Neural progenitor cell (in vitro differentiated cells): ENCODE results near the gene UMAD1. TPM values are rescaled to one million over a fixed set of nuclear protein-coding genes. Genes with fewer than 3 reads are reported as not detected.

Experiments used
- DNase-seq: peaks from one replicate; pipeline ENCODE4 v3.0.0-alpha.2; 2016; ENCODE audit warnings: low spot score
- H2AFZ ChIP-seq: fragments of 200-600 bp; sonication (generic); replicated peaks from 2 replicates; pipeline ENCODE4 v1.6.1; 2016; ENCODE audit warnings: antibody characterized with exemption
- H3F3A ChIP-seq: fragments of 200-600 bp; sonication (generic); 2 replicates; pipeline ENCODE4 v1.6.1; 2016; ENCODE audit warnings: antibody characterized with exemption, low read depth
- H3K27ac ChIP-seq: fragments of 200-600 bp; sonication (generic); 2 replicates; pipeline ENCODE4 v1.5.1; 2016; ENCODE audit warnings: mild to moderate bottlenecking
- H3K27me3 ChIP-seq: fragments of 200-600 bp; sonication (generic); 2 replicates; pipeline ENCODE4 v1.6.1; 2016; ENCODE audit warnings: mild to moderate bottlenecking, moderate library complexity
- H3K36me3 ChIP-seq: fragments of 200-600 bp; sonication (generic); 2 replicates; pipeline ENCODE4 v1.5.1; 2016
- H3K4me1 ChIP-seq: fragments of 200-600 bp; sonication (generic); 2 replicates; pipeline ENCODE4 v1.6.1; 2016; ENCODE audit warnings: mixed run types
- H3K4me2 ChIP-seq: fragments of 200-600 bp; sonication (generic); 2 replicates; pipeline ENCODE4 v1.6.1; 2016
- H3K4me3 ChIP-seq: fragments of 200-600 bp; sonication (generic); 2 replicates; pipeline ENCODE4 v1.5.1; 2016
- H3K79me2 ChIP-seq: fragments of 200-600 bp; sonication (generic); 2 replicates; pipeline ENCODE4 v1.6.1; 2016; ENCODE audit warnings: low read depth
- H3K9ac ChIP-seq: fragments of 200-600 bp; sonication (generic); 2 replicates; pipeline ENCODE4 v1.6.1; 2016
- H3K9me3 ChIP-seq: fragments of 200-600 bp; sonication (generic); 2 replicates; pipeline ENCODE4 v1.5.1; 2016; ENCODE audit warnings: low read depth
- H4K20me1 ChIP-seq: fragments of 200-600 bp; sonication (generic); 2 replicates; pipeline ENCODE4 v1.6.1; 2016; ENCODE audit warnings: low read depth
- H3K27ac Mint-ChIP-seq: 3 replicates; pipeline ENCODE4 v1.8.0; 2021; ENCODE audit warnings: mixed read lengths
- H3K27me3 Mint-ChIP-seq: 2 replicates; pipeline ENCODE4 v1.8.0; 2022; ENCODE audit warnings: low read depth, mild to moderate bottlenecking, inconsistent platforms, moderate library complexity, mixed read lengths; ENCODE audit not compliant: insufficient read depth
- H3K36me3 Mint-ChIP-seq: 3 replicates; pipeline ENCODE4 v1.8.0; 2021; ENCODE audit warnings: mixed read lengths
- H3K4me1 Mint-ChIP-seq: 3 replicates; pipeline ENCODE4 v1.8.0; 2021; ENCODE audit warnings: mixed read lengths
- H3K4me3 Mint-ChIP-seq: 3 replicates; pipeline ENCODE4 v1.8.0; 2021; ENCODE audit warnings: mild to moderate bottlenecking, moderate library complexity, mixed read lengths
- H3K9me3 Mint-ChIP-seq: 3 replicates; pipeline ENCODE4 v1.8.0; 2020; ENCODE audit warnings: mixed read lengths
- EZH2 ChIP-seq: fragments of 200-600 bp; sonication (generic); IDR thresholded peaks from 2 replicates; pipeline ENCODE4 v1.6.1; 2017; ENCODE audit warnings: antibody characterized with exemption, mild to moderate bottlenecking, moderate library complexity
- EZH2phosphoT487 ChIP-seq: fragments of 200-600 bp; sonication (generic); IDR thresholded peaks from 2 replicates; pipeline ENCODE4 v1.6.1; 2017; ENCODE audit warnings: antibody characterized with exemption
- total RNA-seq: library from RNA; depleted of rRNA; stranded (reverse); fragments of >200 nt; gene quantifications from 2 replicates; pipeline ENCODE4 v1.2.3, GENCODE V29; 2015; ENCODE audit warnings: low replicate concordance
- TF ChIP-seq, protein P1 (sequence below): fragments of 200-600 bp; sonication (generic); IDR thresholded peaks from 2 replicates; pipeline ENCODE4 v1.5.1; 2017; ENCODE audit warnings: antibody characterized with exemption, mild to moderate bottlenecking

The UMAD1 gene
- total RNA-seq, 1 donor from 2014 or later: 23.0 TPM

DNA sequence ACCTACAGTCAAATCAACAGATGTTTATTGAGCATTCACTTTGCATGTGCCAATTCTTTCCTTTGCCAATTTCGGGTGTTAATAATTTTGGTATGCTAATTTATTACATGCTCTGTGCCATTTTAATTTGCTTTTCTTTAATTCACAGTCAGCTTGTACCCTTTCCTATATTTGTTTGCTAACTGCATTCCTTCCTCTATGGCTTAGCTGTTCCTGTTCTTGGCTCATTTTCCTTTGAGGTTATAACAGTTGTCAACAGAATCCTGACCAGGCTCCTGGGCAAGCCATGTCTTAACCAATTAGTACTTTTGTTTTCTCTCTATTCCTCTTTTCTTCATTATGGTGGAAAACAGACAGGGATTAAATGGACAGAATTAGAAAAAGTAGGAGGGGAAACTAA, 151.5 kb downstream of the UMAD1 start:
- DNase-seq: no peak
- Histone ChIP-seq H3K27ac (no peak overlapping the region), H3K79me2 (no peaks in the 10 kb centered on the region), H3F3A (no peaks in the 10 kb centered on the region), H3K36me3 (no peaks in the 10 kb centered on the region), H2AFZ (no peak overlapping the region), H4K20me1 (no peaks in the 10 kb centered on the region), H3K27me3 (no peaks in the 10 kb centered on the region), H3K4me2 (no peak overlapping the region), H3K9me3 (no peaks in the 10 kb centered on the region), H3K9ac (no peak overlapping the region), H3K4me1 (peaks cover 7% of the 10 kb centered on the region), H3K4me3 (no peak overlapping the region)
- Mint-ChIP-seq H3K4me1 (peaks cover 2% of the 10 kb centered on the region), H3K36me3 (peaks cover 9% of the 10 kb centered on the region), H3K4me3 (no peak overlapping the region), H3K27ac (no peak overlapping the region), H3K27me3 (peaks cover 2% of the 10 kb centered on the region), H3K9me3 (peaks cover 3% of the 10 kb centered on the region)
- TF ChIP-seq, protein P1, sequence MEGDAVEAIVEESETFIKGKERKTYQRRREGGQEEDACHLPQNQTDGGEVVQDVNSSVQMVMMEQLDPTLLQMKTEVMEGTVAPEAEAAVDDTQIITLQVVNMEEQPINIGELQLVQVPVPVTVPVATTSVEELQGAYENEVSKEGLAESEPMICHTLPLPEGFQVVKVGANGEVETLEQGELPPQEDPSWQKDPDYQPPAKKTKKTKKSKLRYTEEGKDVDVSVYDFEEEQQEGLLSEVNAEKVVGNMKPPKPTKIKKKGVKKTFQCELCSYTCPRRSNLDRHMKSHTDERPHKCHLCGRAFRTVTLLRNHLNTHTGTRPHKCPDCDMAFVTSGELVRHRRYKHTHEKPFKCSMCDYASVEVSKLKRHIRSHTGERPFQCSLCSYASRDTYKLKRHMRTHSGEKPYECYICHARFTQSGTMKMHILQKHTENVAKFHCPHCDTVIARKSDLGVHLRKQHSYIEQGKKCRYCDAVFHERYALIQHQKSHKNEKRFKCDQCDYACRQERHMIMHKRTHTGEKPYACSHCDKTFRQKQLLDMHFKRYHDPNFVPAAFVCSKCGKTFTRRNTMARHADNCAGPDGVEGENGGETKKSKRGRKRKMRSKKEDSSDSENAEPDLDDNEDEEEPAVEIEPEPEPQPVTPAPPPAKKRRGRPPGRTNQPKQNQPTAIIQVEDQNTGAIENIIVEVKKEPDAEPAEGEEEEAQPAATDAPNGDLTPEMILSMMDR: no peak
- TF ChIP-seq EZH2 (no peak), EZH2phosphoT487 (no peak)

GRCh38 chr7:7793249-7793648, 152.7 kb downstream of the UMAD1 start:
- no peak overlapping the region for H3K4me3 Mint-ChIP-seq
- Histone ChIP-seq H3K36me3 (no peaks in the 10 kb centered on the region), H3K79me2 (no peaks in the 10 kb centered on the region), H3K9ac (no peak overlapping the region), H3K4me3 (no peak overlapping the region), H2AFZ (no peak overlapping the region), H3K27ac (no peak overlapping the region), H4K20me1 (no peaks in the 10 kb centered on the region), H3F3A (no peaks in the 10 kb centered on the region), H3K27me3 (no peaks in the 10 kb centered on the region), H3K9me3 (no peaks in the 10 kb centered on the region), H3K4me1 (peaks cover 7% of the 10 kb centered on the region), H3K4me2 (no peak overlapping the region)
- peaks cover 3% of the 10 kb centered on the region for H3K9me3 Mint-ChIP-seq
- peaks cover 2% of the 10 kb centered on the region for H3K4me1 Mint-ChIP-seq
- TF ChIP-seq, protein P1: no peak
- no peak for TF ChIP-seq EZH2phosphoT487
- no peak for TF ChIP-seq EZH2
- no peak for DNase-seq
- no peak overlapping the region for H3K27ac Mint-ChIP-seq
- H3K27me3 Mint-ChIP-seq: peaks cover 2% of the 10 kb centered on the region
- peaks cover 9% of the 10 kb centered on the region for H3K36me3 Mint-ChIP-seq

- no peaks in the 10 kb centered on the region for H3K27me3 ChIP-seq
- DNase-seq: no peak
- H2AFZ ChIP-seq: no peak overlapping the region
- H3K4me2 ChIP-seq: no peak overlapping the region
- no peak overlapping the region for H3K9ac ChIP-seq
- peaks cover 2% of the 10 kb centered on the region for H3K4me1 Mint-ChIP-seq
- peaks cover 9% of the 10 kb centered on the region for H3K36me3 Mint-ChIP-seq
- peaks cover 3% of the 10 kb centered on the region for H3K9me3 Mint-ChIP-seq
- TF ChIP-seq, protein P1: no peak
- no peak overlapping the region for H3K27ac Mint-ChIP-seq
- peaks cover 2% of the 10 kb centered on the region for H3K27me3 Mint-ChIP-seq
- H3K9me3 ChIP-seq: no peaks in the 10 kb centered on the region
- H3K4me1 ChIP-seq: peaks cover 7% of the 10 kb centered on the region
- no peaks in the 10 kb centered on the region for H3K79me2 ChIP-seq
- H3K36me3 ChIP-seq: no peaks in the 10 kb centered on the region
- H4K20me1 ChIP-seq: no peaks in the 10 kb centered on the region
- H3K4me3 Mint-ChIP-seq: no peak overlapping the region
- H3K27ac ChIP-seq: no peak overlapping the region
- H3F3A ChIP-seq: no peaks in the 10 kb centered on the region
- H3K4me3 ChIP-seq: no peak overlapping the region
Observed at GRCh38 chr7:7793921-7794320, 153.4 kb downstream of the UMAD1 start.

DNA sequence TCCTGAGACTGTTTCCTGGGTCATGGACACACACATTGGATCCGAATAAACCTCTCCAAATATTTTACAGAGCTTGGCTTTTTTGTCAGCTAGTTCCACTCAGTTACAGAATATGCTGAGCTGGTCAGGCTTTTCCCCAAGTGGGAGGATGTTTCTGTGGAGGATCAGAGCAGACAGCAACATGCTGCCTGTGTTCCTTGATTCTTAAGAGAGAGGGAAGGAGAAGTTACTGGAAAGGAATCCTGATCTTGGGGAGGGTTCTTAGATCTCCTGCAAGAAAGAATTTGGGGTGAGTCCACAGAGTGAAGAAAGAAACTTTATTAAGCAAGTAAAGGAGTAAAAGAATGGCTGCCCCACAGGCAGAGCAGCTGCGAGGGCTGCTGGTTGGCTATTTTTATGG, 154.7 kb downstream of the UMAD1 start:
- TF ChIP-seq, protein P1: no peak
- no peak for TF ChIP-seq EZH2
- TF ChIP-seq EZH2phosphoT487: no peak
- no peaks in the 10 kb centered on the region for H3F3A ChIP-seq

More for the DNA sequence above, 154.7 kb downstream of the UMAD1 start:
- Mint-ChIP-seq H3K9me3 (peaks cover 3% of the 10 kb centered on the region), H3K27me3 (peaks cover 2% of the 10 kb centered on the region), H3K4me1 (no peaks in the 10 kb centered on the region), H3K27ac (no peak overlapping the region), H3K36me3 (peaks cover 9% of the 10 kb centered on the region), H3K4me3 (no peak overlapping the region)
- no peak overlapping the region for H2AFZ ChIP-seq
- no peak overlapping the region for H3K4me2 ChIP-seq
- no peaks in the 10 kb centered on the region for H3K9me3 ChIP-seq
- H3K4me1 ChIP-seq: peaks cover 7% of the 10 kb centered on the region
- no peak for DNase-seq
- H3K4me3 ChIP-seq: no peak overlapping the region
- H4K20me1 ChIP-seq: no peaks in the 10 kb centered on the region
- no peaks in the 10 kb centered on the region for H3K79me2 ChIP-seq
- H3K36me3 ChIP-seq: no peaks in the 10 kb centered on the region
- H3K27ac ChIP-seq: no peak overlapping the region
- no peaks in the 10 kb centered on the region for H3K27me3 ChIP-seq
- H3K9ac ChIP-seq: no peak overlapping the region
